IMR-90 (cell line): ENCODE results near the gene TMEM158. TPM values are rescaled to one million over a fixed set of nuclear protein-coding genes. Genes with fewer than 3 reads are reported as not detected.

Experiments
- ATAC-seq: fragments of 200-7000 bp; cut with Tn5 transposase; 2 replicates; pipeline ENCODE4 v1.9.1; 2020; ENCODE audit warnings: low read depth, mild to moderate bottlenecking, moderate library complexity
- BruUV-seq: library from RNA; stranded (reverse); fragments of 400-500 nt; replicated peaks from 2 replicates; lab custom pipeline; 2021; lab: Mats Ljungman, UMichigan
- CTCF ChIA-PET: fragments of 300-600 bp; formaldehyde crosslinking; extraction: SDS; loops from one replicate; lab custom pipeline; 2021; ENCODE audit warnings: antibody characterized with exemption; lab: Yijun Ruan, JAX
- POLR2A ChIA-PET: fragments of 300-600 bp; sonication (Branson Sonifier 250); formaldehyde crosslinking; loops from one replicate; lab custom pipeline; 2022; ENCODE audit warnings: antibody characterized with exemption; ENCODE audit not compliant: unreplicated experiment; lab: Charles Lee
- DNase-seq: peaks from one replicate; pipeline ENCODE4 v3.0.0; 2013
- H2AFZ ChIP-seq: replicated peaks from 2 replicates; pipeline ENCODE3; 2013; ENCODE audit warnings: low read length, mild to moderate bottlenecking; ENCODE audit not compliant: poor library complexity
- H2AK5ac ChIP-seq: 2 replicates; pipeline ENCODE4 v1.6.1; 2013; ENCODE audit warnings: low read depth, low read length, inconsistent platforms
- H2AK9ac ChIP-seq: replicated peaks from 2 replicates; pipeline ENCODE3; 2013; ENCODE audit warnings: mild to moderate bottlenecking, low read depth, low read length, moderate library complexity; ENCODE audit not compliant: poor library complexity
- H2BK120ac ChIP-seq: 2 replicates; pipeline ENCODE4 v1.6.1; 2013; ENCODE audit warnings: low read depth, low read length, inconsistent platforms
- H2BK15ac ChIP-seq: 3 replicates; pipeline ENCODE4 v1.6.1; 2013; ENCODE audit warnings: low read depth, low read length, inconsistent platforms
- H2BK20ac ChIP-seq: 2 replicates; pipeline ENCODE4 v1.6.1; 2013; ENCODE audit warnings: low read depth, mild to moderate bottlenecking, inconsistent platforms, low read length, moderate library complexity
- H2BK5ac ChIP-seq: 2 replicates; pipeline ENCODE4 v1.6.1; 2013; ENCODE audit warnings: mild to moderate bottlenecking, low read depth, low read length, inconsistent platforms; ENCODE audit not compliant: poor library complexity, severe bottlenecking
- H3K14ac ChIP-seq: replicated peaks from 2 replicates; pipeline ENCODE4 v1.6.1; 2013; ENCODE audit warnings: low read depth, low read length, inconsistent platforms
- H3K18ac ChIP-seq: 2 replicates; pipeline ENCODE4 v1.6.1; 2013; ENCODE audit warnings: low read depth, low read length, control low read depth
- H3K23ac ChIP-seq: 2 replicates; pipeline ENCODE4 v1.6.1; 2013; ENCODE audit warnings: low read depth, low read length, inconsistent platforms
- H3K27ac ChIP-seq: 2 replicates; pipeline ENCODE4 v1.5.1; 2013; ENCODE audit warnings: mild to moderate bottlenecking, control low read depth, low read length; ENCODE audit not compliant: insufficient read depth
- H3K27me3 ChIP-seq: 2 replicates; pipeline ENCODE4 v1.6.1; 2013; ENCODE audit warnings: low read length; ENCODE audit not compliant: control insufficient read depth, insufficient read depth
- H3K36me3 ChIP-seq: 2 replicates; pipeline ENCODE4 v1.6.1; 2013; ENCODE audit warnings: low read length, mixed read lengths; ENCODE audit not compliant: control insufficient read depth, insufficient read depth
- H3K4ac ChIP-seq: 2 replicates; pipeline ENCODE4 v1.6.1; 2013; ENCODE audit warnings: low read depth, low read length, inconsistent platforms
- H3K4me1 ChIP-seq: 2 replicates; pipeline ENCODE4 v1.6.1; 2013; ENCODE audit warnings: low read length, mixed read lengths; ENCODE audit not compliant: control insufficient read depth, insufficient read depth
- H3K4me2 ChIP-seq: 2 replicates; pipeline ENCODE4 v1.6.1; 2013; ENCODE audit warnings: low read depth, mild to moderate bottlenecking, control low read depth, low read length, moderate library complexity
- H3K4me3 ChIP-seq: 2 replicates; pipeline ENCODE4 v1.5.1; 2013; ENCODE audit warnings: low read depth, mild to moderate bottlenecking, control low read depth, low read length, moderate library complexity; ENCODE audit not compliant: insufficient read depth
- H3K56ac ChIP-seq: 2 replicates; pipeline ENCODE4 v1.6.1; 2013; ENCODE audit warnings: low read length, inconsistent platforms; ENCODE audit not compliant: insufficient read depth; ENCODE audit errors: extremely low read depth
- H3K79me1 ChIP-seq, 2 experiments: 2 replicates each; pipeline ENCODE4 v1.6.1; 2013; ENCODE audit warnings: low read length in 2 of 2, inconsistent platforms in 1 of 2, low read depth in 1 of 2
- H3K9ac ChIP-seq: 2 replicates; pipeline ENCODE4 v1.6.1; 2013; ENCODE audit warnings: low read depth, low read length, control low read depth
- H3K9me1 ChIP-seq: 2 replicates; pipeline ENCODE4 v1.6.1; 2013; ENCODE audit warnings: low read length, inconsistent platforms; ENCODE audit not compliant: insufficient read depth
- H3K9me3 ChIP-seq: 2 replicates; pipeline ENCODE4 v1.6.1; 2013; ENCODE audit warnings: low read length; ENCODE audit not compliant: control insufficient read depth, insufficient read depth
- H4K20me1 ChIP-seq: 2 replicates; pipeline ENCODE4 v1.6.1; 2013; ENCODE audit warnings: low read length, inconsistent platforms; ENCODE audit not compliant: insufficient read depth
- H4K5ac ChIP-seq: 2 replicates; pipeline ENCODE4 v1.6.1; 2013; ENCODE audit warnings: mild to moderate bottlenecking, low read depth, low read length, control low read depth
- H4K8ac ChIP-seq, 2 experiments: 2 replicates each; pipeline ENCODE4 v1.6.1; 2013; ENCODE audit warnings: low read depth in 2 of 2, low read length in 2 of 2, control low read depth in 1 of 2, inconsistent platforms in 1 of 2
- H4K91ac ChIP-seq: 2 replicates; pipeline ENCODE4 v1.6.1; 2013; ENCODE audit warnings: low read depth, low read length, inconsistent platforms; ENCODE audit not compliant: insufficient read depth
- BHLHE40 ChIP-seq: fragments of 150-350 bp; IDR thresholded peaks from 2 replicates; pipeline ENCODE4 v1.6.1; 2016; ENCODE audit warnings: mild to moderate bottlenecking, low read depth, low read length
- CEBPB ChIP-seq: IDR thresholded peaks from 2 replicates; pipeline ENCODE4 v1.6.1; 2012; ENCODE audit warnings: low read depth, low read length, improper control_type of control experiment
- FOS ChIP-seq: fragments of 150-350 bp; IDR thresholded peaks from 2 replicates; pipeline ENCODE4 v1.6.1; 2016; ENCODE audit warnings: low read depth, low read length
- MAFK ChIP-seq: IDR thresholded peaks from 2 replicates; pipeline ENCODE4 v1.6.1; 2012; ENCODE audit warnings: low read depth, low read length, improper control_type of control experiment
- MAZ ChIP-seq: IDR thresholded peaks from 2 replicates; pipeline ENCODE4 v1.6.1; 2012; ENCODE audit warnings: low read depth, mild to moderate bottlenecking, low read length, improper control_type of control experiment, moderate library complexity, borderline replicate concordance
- NFE2L2 ChIP-seq: fragments of 150-350 bp; IDR thresholded peaks from 2 replicates; pipeline ENCODE4 v1.6.1; 2016; ENCODE audit warnings: low read depth, mild to moderate bottlenecking, low read length
- POLR2A ChIP-seq: IDR thresholded peaks from 2 replicates; pipeline ENCODE4 v1.6.1; 2012; ENCODE audit warnings: mild to moderate bottlenecking, low read depth, low read length
- RCOR1 ChIP-seq: IDR thresholded peaks from 2 replicates; pipeline ENCODE4 v1.6.1; 2012; ENCODE audit warnings: mild to moderate bottlenecking, low read length, improper control_type of control experiment; ENCODE audit not compliant: insufficient replicate concordance
- RFX5 ChIP-seq: IDR thresholded peaks from 2 replicates; pipeline ENCODE4 v1.8.0; 2012; ENCODE audit warnings: low read depth, mild to moderate bottlenecking, low read length, moderate library complexity
- WGBS, 2 experiments: methylation state at CpG; one replicate each; pipeline versions ENCODE4 v1.1.5 to v1.1.7; 2013; ENCODE audit warnings: missing lambda C conversion rate in 2 of 2; ENCODE audit not compliant: insufficient read length in 1 of 2; ENCODE audit errors: extremely low coverage in 2 of 2; 5-methylcytosine and 5-hydroxymethylcytosine counted together
- dilution Hi-C: fragments of 300-500 bp; cut with HindIII; formaldehyde crosslinking; loops from one replicate; pipeline ENCODE4 v1.14.3; 2018; ENCODE audit warnings: low sequenced_read_pairs; ENCODE audit not compliant: unreplicated experiment
- in situ Hi-C: fragments of 300-500 bp; cut with MboI; formaldehyde crosslinking; loops from 3 replicates; pipeline ENCODE4 v1.14.3; 2019; ENCODE audit warnings: low sequenced_read_pairs, inconsistent platforms, mixed read lengths
- intact Hi-C: fragments of 100-400 bp; cut with micrococcal nuclease; formaldehyde crosslinking; loops from 2 replicates; pipeline ENCODE4 v1.10.0; 2022
- polyA plus RNA-seq, 3 experiments: library from polyadenylated mRNA; depleted of rRNA; stranded (reverse); fragments of >200 nt; gene quantifications; 2 replicates each; pipeline ENCODE4 v1.2.3, GENCODE V29; 2012; ENCODE audit warnings: low replicate concordance in 1 of 3
- total RNA-seq: library from RNA; depleted of rRNA; stranded (reverse); fragments of >200 nt; gene quantifications from 2 replicates; pipeline ENCODE4 v1.2.3, GENCODE V29; 2012
- TF ChIP-seq, protein P1 (sequence below): fragments of 150-350 bp; IDR thresholded peaks from 2 replicates; pipeline ENCODE4 v1.6.1; 2016; ENCODE audit warnings: low read depth, mild to moderate bottlenecking, low read length, moderate library complexity, borderline replicate concordance

The TMEM158 gene
- total and polyA plus RNA-seq, 2 of the 4 experiments (the other 2 are of a cell fraction): 1.6 to 16.4 TPM

DNA sequence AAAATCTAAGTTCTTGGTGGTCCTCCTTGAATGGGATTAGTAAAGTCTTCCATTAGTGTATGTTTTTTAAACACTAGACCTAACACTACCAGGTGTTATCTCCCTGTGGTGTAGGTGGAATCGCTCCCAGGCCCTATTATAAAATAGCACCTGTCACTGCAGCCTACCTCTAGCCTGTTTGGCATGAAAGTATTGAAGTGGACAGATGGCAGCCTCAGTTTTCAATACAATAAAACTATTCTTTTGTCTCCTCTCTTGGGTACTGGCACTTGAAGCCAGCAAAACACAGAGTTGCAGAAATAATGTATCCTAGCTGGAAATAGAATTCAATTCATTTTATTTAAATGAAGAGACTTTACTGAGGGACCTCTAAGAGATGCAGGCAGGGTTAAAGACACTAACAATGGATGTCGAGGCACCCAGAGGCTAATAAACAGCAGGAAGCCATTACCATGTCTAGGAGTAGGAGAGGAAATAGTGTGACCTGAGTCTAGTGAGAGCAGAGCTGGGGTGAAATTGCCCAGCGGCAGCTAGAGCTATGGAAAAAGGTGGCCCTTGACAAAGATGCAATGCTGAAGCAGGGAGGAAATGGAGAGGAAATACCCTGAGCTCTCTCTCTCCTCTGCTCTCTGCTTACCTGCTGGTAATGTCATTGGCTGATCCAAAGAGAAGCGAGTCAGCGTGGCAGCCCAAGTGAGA is 49.1 kb upstream of the TMEM158 start:
- dilution Hi-C loops (no loop called here), in situ Hi-C loops (no loop called here), intact Hi-C loops (no loop called here)
- no peak overlapping the region for H3K18ac ChIP-seq
- no peak overlapping the region for H4K91ac ChIP-seq
- no peak overlapping the region for H3K9ac ChIP-seq
- no peaks in the 10 kb centered on the region for H3K79me1 ChIP-seq
- H3K56ac ChIP-seq: no peak overlapping the region
- H3K27me3 ChIP-seq: no peaks in the 10 kb centered on the region
- peaks cover 4% of the 10 kb centered on the region for H3K9me1 ChIP-seq
- ChIA-PET CTCF (interaction anchor here (1.2 kb wide), 1 partner anchor 16 kb away, joined by 4 read pairs; no protein-coding TSS in a partner anchor), POLR2A (no interaction called here)
- H3K9me3 ChIP-seq: peaks cover 6% of the 10 kb centered on the region
- H2BK20ac ChIP-seq: no peak overlapping the region
- H4K8ac ChIP-seq: no peak overlapping the region
- TF ChIP-seq FOS: no peak
- TF ChIP-seq MAZ: no peak
- TF ChIP-seq MAFK: no peak
- no peak for TF ChIP-seq CEBPB
- TF ChIP-seq RCOR1: no peak
- TF ChIP-seq NFE2L2: no peak
- TF ChIP-seq RFX5: no peak
- TF ChIP-seq BHLHE40: no peak
- TF ChIP-seq POLR2A: no peak
- TF ChIP-seq, protein P1, sequence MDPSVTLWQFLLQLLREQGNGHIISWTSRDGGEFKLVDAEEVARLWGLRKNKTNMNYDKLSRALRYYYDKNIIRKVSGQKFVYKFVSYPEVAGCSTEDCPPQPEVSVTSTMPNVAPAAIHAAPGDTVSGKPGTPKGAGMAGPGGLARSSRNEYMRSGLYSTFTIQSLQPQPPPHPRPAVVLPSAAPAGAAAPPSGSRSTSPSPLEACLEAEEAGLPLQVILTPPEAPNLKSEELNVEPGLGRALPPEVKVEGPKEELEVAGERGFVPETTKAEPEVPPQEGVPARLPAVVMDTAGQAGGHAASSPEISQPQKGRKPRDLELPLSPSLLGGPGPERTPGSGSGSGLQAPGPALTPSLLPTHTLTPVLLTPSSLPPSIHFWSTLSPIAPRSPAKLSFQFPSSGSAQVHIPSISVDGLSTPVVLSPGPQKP: no peak
- H4K20me1 ChIP-seq: no peaks in the 10 kb centered on the region
- H3K36me3 ChIP-seq: no peaks in the 10 kb centered on the region
- no peak for ATAC-seq
- peaks cover 7% of the 10 kb centered on the region for H3K4me1 ChIP-seq
- H3K14ac ChIP-seq: no peak overlapping the region
- no peak overlapping the region for H2AFZ ChIP-seq
- H3K4me2 ChIP-seq: no peak overlapping the region
- no peak overlapping the region for H3K27ac ChIP-seq
- H3K23ac ChIP-seq: no peak overlapping the region
- H3K4ac ChIP-seq: no peak overlapping the region
- no peak overlapping the region for H2AK5ac ChIP-seq
- no peak overlapping the region for H2AK9ac ChIP-seq
- H2BK120ac ChIP-seq: no peak overlapping the region
- H2BK5ac ChIP-seq: no peak overlapping the region
- 0% methylated on average over 1 of the region's 5 CpGs; no CpG with 5 or more reads in 1 of the 2 experiments for WGBS, 2 experiments
- no TSS peak for BruUV-seq
- H2BK15ac ChIP-seq: no peak overlapping the region
- no peak overlapping the region for H4K5ac ChIP-seq
- H3K4me3 ChIP-seq: no peak overlapping the region
- DNase-seq: no peak
